Bronchial epithelial cell (primary cell): ENCODE data around the gene IFI44L. TPM values are rescaled to one million over a fixed set of nuclear protein-coding genes. Genes with fewer than 3 reads are reported as not detected.

Experiments used
- DNase-seq: peaks from one replicate; pipeline ENCODE4 v3.0.0-alpha.2; 2010; ENCODE audit warnings: low read depth
- FAIRE-seq: peaks from 2 replicates; lab custom pipeline; 2011; peaks lifted over from hg19 to GRCh38; lab: Jason Lieb, UNC
- H3K27me3 ChIP-seq: 2 replicates; pipeline ENCODE4 v1.5.1; 2011; ENCODE audit warnings: low read length; ENCODE audit not compliant: control insufficient read depth, insufficient read depth
- H3K36me3 ChIP-seq: 2 replicates; pipeline ENCODE4 v1.5.1; 2011; ENCODE audit warnings: low read length; ENCODE audit not compliant: control insufficient read depth, insufficient read depth
- H3K4me3 ChIP-seq: 2 replicates; pipeline ENCODE4 v1.5.1; 2011; ENCODE audit warnings: mild to moderate bottlenecking, low read depth, low read length, control low read depth
- total RNA-seq: library from RNA; depleted of rRNA; stranded (reverse); fragments of >200 nt; gene quantifications from 2 replicates; pipeline ENCODE4 v1.2.1, GENCODE V29; 2014
- TF ChIP-seq, protein P1 (sequence below): IDR thresholded peaks from 2 replicates; pipeline ENCODE4 v1.5.1; 2011; ENCODE audit warnings: mild to moderate bottlenecking, moderate library complexity, low read length, control low read depth, inconsistent platforms; ENCODE audit not compliant: insufficient read depth, severe bottlenecking

The IFI44L gene
- 0.13 TPM in 1 of 2 replicates, not detected in the other for total RNA-seq

DNA sequence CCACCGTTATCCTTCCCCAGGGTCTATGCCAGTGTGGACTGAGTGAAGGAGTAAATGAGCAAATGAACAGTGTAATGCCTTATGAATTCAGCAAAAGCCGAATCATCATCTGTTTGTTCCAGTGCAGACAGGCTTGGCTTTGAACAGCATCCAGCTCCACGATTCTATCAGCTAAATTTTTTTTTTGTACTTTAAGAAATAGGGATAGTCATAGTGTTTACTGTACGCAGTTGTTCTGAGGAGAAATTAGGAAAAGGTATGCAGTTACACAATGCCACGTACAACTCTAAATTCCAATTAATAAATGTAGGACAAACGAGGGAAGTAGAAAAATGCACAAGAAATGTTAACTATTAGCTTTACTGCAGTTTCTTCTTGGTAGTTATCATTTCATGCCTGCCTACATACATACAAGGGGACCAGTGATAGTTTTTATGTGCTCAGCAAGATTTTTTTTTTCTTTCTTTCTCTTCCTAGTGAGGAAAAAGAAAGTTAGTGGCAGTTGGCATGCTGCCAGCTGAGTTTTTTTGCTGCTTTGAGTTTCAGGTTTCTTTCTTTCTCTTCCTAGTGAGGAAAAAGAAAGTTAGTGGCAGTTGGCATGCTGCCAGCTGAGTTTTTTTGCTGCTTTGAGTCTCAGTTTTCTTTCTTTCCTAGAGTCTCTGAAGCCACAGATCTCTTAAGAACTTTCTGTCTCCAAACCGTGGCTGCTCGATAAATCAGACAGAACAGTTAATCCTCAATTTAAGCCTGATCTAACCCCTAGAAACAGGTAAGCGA, at the start of gene IFI44L:
Gene IFI44L (plus strand): TSS at position 646 of the 777 bp plus-strand sequence. CDS start 7,468 bp downstream, outside the sequence.
- Histone ChIP-seq H3K27me3 (no peaks in the 10 kb centered on the region), H3K36me3 (no peaks in the 10 kb centered on the region), H3K4me3 (no peak within 1 kb of the TSS)
- TF ChIP-seq, protein P1, sequence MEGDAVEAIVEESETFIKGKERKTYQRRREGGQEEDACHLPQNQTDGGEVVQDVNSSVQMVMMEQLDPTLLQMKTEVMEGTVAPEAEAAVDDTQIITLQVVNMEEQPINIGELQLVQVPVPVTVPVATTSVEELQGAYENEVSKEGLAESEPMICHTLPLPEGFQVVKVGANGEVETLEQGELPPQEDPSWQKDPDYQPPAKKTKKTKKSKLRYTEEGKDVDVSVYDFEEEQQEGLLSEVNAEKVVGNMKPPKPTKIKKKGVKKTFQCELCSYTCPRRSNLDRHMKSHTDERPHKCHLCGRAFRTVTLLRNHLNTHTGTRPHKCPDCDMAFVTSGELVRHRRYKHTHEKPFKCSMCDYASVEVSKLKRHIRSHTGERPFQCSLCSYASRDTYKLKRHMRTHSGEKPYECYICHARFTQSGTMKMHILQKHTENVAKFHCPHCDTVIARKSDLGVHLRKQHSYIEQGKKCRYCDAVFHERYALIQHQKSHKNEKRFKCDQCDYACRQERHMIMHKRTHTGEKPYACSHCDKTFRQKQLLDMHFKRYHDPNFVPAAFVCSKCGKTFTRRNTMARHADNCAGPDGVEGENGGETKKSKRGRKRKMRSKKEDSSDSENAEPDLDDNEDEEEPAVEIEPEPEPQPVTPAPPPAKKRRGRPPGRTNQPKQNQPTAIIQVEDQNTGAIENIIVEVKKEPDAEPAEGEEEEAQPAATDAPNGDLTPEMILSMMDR, result no peak
- DNase-seq (peak; percentile 72), FAIRE-seq (no peak)

DNA sequence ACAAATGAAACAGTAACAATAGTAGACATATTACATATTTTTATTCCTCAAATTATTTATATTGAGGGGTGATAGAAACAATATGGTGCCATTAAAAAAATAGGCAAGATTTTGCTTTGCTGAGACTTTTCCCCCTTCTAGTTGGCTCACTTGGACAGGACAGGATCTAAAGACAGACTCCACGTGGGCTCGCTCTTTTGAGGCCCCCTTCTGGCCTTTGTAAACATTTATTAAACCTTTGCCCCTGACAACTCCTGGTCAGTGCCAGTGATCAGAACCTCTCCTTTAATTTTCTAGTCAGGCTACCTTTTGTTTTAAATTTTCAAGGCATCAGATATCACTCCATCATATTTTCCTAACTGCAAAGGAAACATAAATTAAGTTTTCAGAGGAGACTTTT, 49.7 kb upstream of the IFI44L start:
- TF ChIP-seq, protein P1, result no peak
- DNase-seq (no peak), FAIRE-seq (no peak)
- Histone ChIP-seq H3K4me3 (no peak overlapping the region), H3K36me3 (no peaks in the 10 kb centered on the region), H3K27me3 (no peaks in the 10 kb centered on the region)

- Histone ChIP-seq H3K4me3 (no peak overlapping the region), H3K27me3 (no peaks in the 10 kb centered on the region), H3K36me3 (no peaks in the 10 kb centered on the region)
- TF ChIP-seq, protein P1, result no peak
- DNase-seq, result no peak
- no peak for FAIRE-seq
Measured at GRCh38 chr1:78577257-78578100, 42.8 kb upstream of the IFI44L start.

- TF ChIP-seq, protein P1, result no peak
- no peaks in the 10 kb centered on the region for H3K27me3 ChIP-seq
- peak; percentile 50 for DNase-seq
- no peak overlapping the region for H3K4me3 ChIP-seq
- H3K36me3 ChIP-seq, result no peaks in the 10 kb centered on the region
- no peak for FAIRE-seq
Measured at GRCh38 chr1:78586572-78586971, 33.7 kb upstream of the IFI44L start.

DNA sequence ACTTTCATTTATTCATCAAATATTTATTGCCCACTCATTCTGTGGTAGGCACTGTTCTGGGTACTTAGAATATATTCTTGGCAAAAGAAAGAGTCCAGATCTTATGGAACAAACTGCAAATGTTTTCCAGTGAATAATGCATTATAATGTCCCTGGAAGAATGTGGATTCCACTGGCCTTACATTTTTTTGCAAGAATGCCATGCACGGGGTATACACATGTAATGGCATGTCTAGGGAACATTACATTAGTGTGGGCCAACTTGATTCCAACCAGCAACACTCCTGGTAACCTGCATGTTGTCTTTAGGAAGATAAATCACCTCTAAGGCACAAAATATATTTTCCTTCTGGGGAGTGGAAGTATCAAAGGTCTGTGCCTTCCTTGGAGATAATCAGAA, 33.0 kb upstream of the IFI44L start:
- FAIRE-seq, result no peak

More for the DNA sequence above, 33.0 kb upstream of the IFI44L start:
- no peaks in the 10 kb centered on the region for H3K27me3 ChIP-seq
- no peak overlapping the region for H3K4me3 ChIP-seq
- TF ChIP-seq, protein P1, result no peak
- no peaks in the 10 kb centered on the region for H3K36me3 ChIP-seq
- DNase-seq, result peak; percentile 73
